Breast epithelium (tissue), 4 donors: ENCODE data around the gene BRD9. TPM values are rescaled to one million over a fixed set of nuclear protein-coding genes. Genes with fewer than 3 reads are reported as not detected.
A peak's percentile ranks its signal among the peaks of the same experiment; 100 is the strongest.
"Not testable (repeated sequence)": the region's sequence is repeated elsewhere in the genome, so short reads cannot be mapped to it uniquely, and the experiment has no call there.

Source experiments
- DNase-seq, 2 donors: peaks; one replicate each; pipeline ENCODE4 v3.0.0-alpha.2; 2019; ENCODE audit warnings: low spot score in 2 of 2
- H3K27ac ChIP-seq, 2 donors: fragments of 200-600 bp; sonication (generic) in 1 of 2; one replicate each; pipeline ENCODE4 v1.5.1; 2016 to 2019; ENCODE audit warnings: mild to moderate bottlenecking in 1 of 2
- H3K27me3 ChIP-seq, 2 donors: fragments of 200-600 bp; sonication (generic) in 1 of 2; one replicate each; pipeline versions ENCODE4 v1.5.1 to v1.6.0; 2017 to 2019; ENCODE audit warnings: control low read depth in 1 of 2, mild to moderate bottlenecking in 1 of 2
- H3K36me3 ChIP-seq: fragments of 200-600 bp; one replicate; pipeline ENCODE4 v1.5.1; 2019
- H3K4me1 ChIP-seq, 2 donors: fragments of 200-600 bp; sonication (generic); one replicate each; pipeline ENCODE4 v1.5.1; 2016 to 2019; ENCODE audit warnings: control low read depth in 1 of 2
- H3K4me3 ChIP-seq, 3 donors: fragments of 200-600 bp; sonication (generic); 1 replicate in 2 of 3; 2 replicates in 1 of 3; pipeline ENCODE4 v1.5.1; 2016 to 2019; ENCODE audit warnings: mild to moderate bottlenecking in 3 of 3, moderate library complexity in 2 of 3
- H3K9me3 ChIP-seq, 2 donors: fragments of 200-600 bp; sonication (generic) in 1 of 2; one replicate each; pipeline ENCODE4 v1.5.1; 2016 to 2019; ENCODE audit warnings: control low read depth in 1 of 2
- POLR2A ChIP-seq: fragments of 450-650 bp; IDR thresholded peaks from one replicate; pipeline ENCODE4 v1.6.1; 2016; ENCODE audit warnings: antibody characterized with exemption, mild to moderate bottlenecking, moderate library complexity
- POLR2AphosphoS5 ChIP-seq, 3 donors: sonication (generic); formaldehyde crosslinking; IDR thresholded peaks; one replicate each; pipeline ENCODE4 v1.6.1; 2017; ENCODE audit warnings: antibody characterized with exemption in 3 of 3
- intact Hi-C: fragments of 100-400 bp; cut with DNase I; formaldehyde crosslinking; loops from one replicate; pipeline ENCODE4 v1.15.1; 2023; ENCODE audit warnings: low total_unique reads
- total RNA-seq, 3 donors: library from RNA; depleted of rRNA; stranded (reverse); fragments of >200 nt; gene quantifications; one replicate each; pipeline ENCODE4 v1.1.0, GENCODE V29; 2016
- TF ChIP-seq, protein P1 (sequence below), 3 donors: fragments of 450-650 bp; IDR thresholded peaks; one replicate each; pipeline ENCODE4 v1.5.1; 2016 to 2017; ENCODE audit warnings: antibody characterized with exemption in 3 of 3, mild to moderate bottlenecking in 3 of 3, moderate library complexity in 3 of 3

BRD9 gene
- total RNA-seq, 3 donors from 2014 or later: 33.3 to 44.6 (median 36.1) TPM

GRCh38 chr5:931570-932145 is 39.1 kb upstream of the BRD9 start:
- intact Hi-C loops: no loop called here
- TF ChIP-seq POLR2AphosphoS5 (IDR thresholded peaks at IDR 0.05) (no peak), POLR2A (no peak)
- TF ChIP-seq, protein P1, sequence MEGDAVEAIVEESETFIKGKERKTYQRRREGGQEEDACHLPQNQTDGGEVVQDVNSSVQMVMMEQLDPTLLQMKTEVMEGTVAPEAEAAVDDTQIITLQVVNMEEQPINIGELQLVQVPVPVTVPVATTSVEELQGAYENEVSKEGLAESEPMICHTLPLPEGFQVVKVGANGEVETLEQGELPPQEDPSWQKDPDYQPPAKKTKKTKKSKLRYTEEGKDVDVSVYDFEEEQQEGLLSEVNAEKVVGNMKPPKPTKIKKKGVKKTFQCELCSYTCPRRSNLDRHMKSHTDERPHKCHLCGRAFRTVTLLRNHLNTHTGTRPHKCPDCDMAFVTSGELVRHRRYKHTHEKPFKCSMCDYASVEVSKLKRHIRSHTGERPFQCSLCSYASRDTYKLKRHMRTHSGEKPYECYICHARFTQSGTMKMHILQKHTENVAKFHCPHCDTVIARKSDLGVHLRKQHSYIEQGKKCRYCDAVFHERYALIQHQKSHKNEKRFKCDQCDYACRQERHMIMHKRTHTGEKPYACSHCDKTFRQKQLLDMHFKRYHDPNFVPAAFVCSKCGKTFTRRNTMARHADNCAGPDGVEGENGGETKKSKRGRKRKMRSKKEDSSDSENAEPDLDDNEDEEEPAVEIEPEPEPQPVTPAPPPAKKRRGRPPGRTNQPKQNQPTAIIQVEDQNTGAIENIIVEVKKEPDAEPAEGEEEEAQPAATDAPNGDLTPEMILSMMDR (IDR thresholded peaks at IDR 0.05): no peak
- no peaks in the 10 kb centered on the region for H3K36me3 ChIP-seq
- H3K4me3 ChIP-seq: no peak overlapping the region
- H3K4me1 ChIP-seq: peaks cover 0 to 7% of the 10 kb centered on the region in 2 donors
- H3K27ac ChIP-seq: peak overlapping the region in 1 of 2 donors; percentile 75
- DNase-seq: no peak
- H3K27me3 ChIP-seq: no peaks in the 10 kb centered on the region
- no peaks in the 10 kb centered on the region for H3K9me3 ChIP-seq

GRCh38 chr5:930866-931265 is 38.3 kb upstream of the BRD9 start:
- no peaks in the 10 kb centered on the region for H3K36me3 ChIP-seq
- no peak for DNase-seq
- peaks cover 0 to 6% of the 10 kb centered on the region in 2 donors for H3K27me3 ChIP-seq
- H3K4me3 ChIP-seq: no peak overlapping the region
- H3K9me3 ChIP-seq: no peaks in the 10 kb centered on the region
- TF ChIP-seq POLR2AphosphoS5 (IDR thresholded peaks at IDR 0.05) (no peak), POLR2A (no peak)
- TF ChIP-seq, protein P1 (IDR thresholded peaks at IDR 0.05): no peak
- H3K4me1 ChIP-seq: peaks cover 4 to 7% of the 10 kb centered on the region in 2 donors
- intact Hi-C loops: no loop called here
- no peak overlapping the region for H3K27ac ChIP-seq

GRCh38 chr5:929596-929995 is 37.0 kb upstream of the BRD9 start:
- intact Hi-C loops: loop anchor here (10.0 kb wide), 1 partner anchor 225 kb away; no protein-coding TSS in a partner anchor
- Histone ChIP-seq H3K27ac (no peak overlapping the region), H3K27me3 (peaks cover 0 to 10% of the 10 kb centered on the region in 2 donors), H3K9me3 (no peaks in the 10 kb centered on the region), H3K4me1 (peaks cover 4 to 7% of the 10 kb centered on the region in 2 donors), H3K4me3 (no peak overlapping the region), H3K36me3 (no peaks in the 10 kb centered on the region)
- DNase-seq: no peak
- no peak for TF ChIP-seq POLR2A
- TF ChIP-seq POLR2AphosphoS5 (IDR thresholded peaks at IDR 0.05): no peak
- TF ChIP-seq, protein P1 (IDR thresholded peaks at IDR 0.05): no peak

GRCh38 chr5:929182-929581 is 36.6 kb upstream of the BRD9 start:
- H3K4me1 ChIP-seq, DNase-seq, H3K27ac ChIP-seq, H3K36me3 ChIP-seq, H3K9me3 ChIP-seq, H3K4me3 ChIP-seq: not testable (repeated sequence)
- H3K27me3 ChIP-seq: peaks cover 0 to 10% of the 10 kb centered on the region in 2 donors
- intact Hi-C loops: loop anchor here (10.0 kb wide), 1 partner anchor 226 kb away; no protein-coding TSS in a partner anchor

- H3K9me3 ChIP-seq: no peaks in the 10 kb centered on the region
- H3K4me1 ChIP-seq: peaks cover 0 to 4% of the 10 kb centered on the region in 2 donors
- H3K4me3 ChIP-seq: peak overlapping the region; percentile 23 to 65 (median 46)
- H3K27ac ChIP-seq: peak overlapping the region in 1 of 2 donors; percentile 5
- DNase-seq: no peak
- TF ChIP-seq POLR2AphosphoS5 (IDR thresholded peaks at IDR 0.05) (no peak), POLR2A (no peak)
- TF ChIP-seq, protein P1 (IDR thresholded peaks at IDR 0.05): no peak
- H3K36me3 ChIP-seq: no peaks in the 10 kb centered on the region
- intact Hi-C loops: loop anchor here (10.0 kb wide), 1 partner anchor 227 kb away; no protein-coding TSS in a partner anchor
- H3K27me3 ChIP-seq: peaks cover 0 to 10% of the 10 kb centered on the region in 2 donors
These were observed 34.8 kb upstream of the BRD9 start for GRCh38 chr5:927172-928015.
